Neural progenitor cell (in vitro differentiated cells): ENCODE data around the gene FAM120A.

Experiments
- CTCF ChIP-seq: fragments of 200-600 bp; sonication (generic); IDR thresholded peaks from 2 replicates; pipeline ENCODE4 v1.5.1; 2017; ENCODE audit warnings: antibody characterized with exemption, mild to moderate bottlenecking
- EZH2 ChIP-seq: fragments of 200-600 bp; sonication (generic); IDR thresholded peaks from 2 replicates; pipeline ENCODE4 v1.6.1; 2017; ENCODE audit warnings: antibody characterized with exemption, mild to moderate bottlenecking, moderate library complexity

GRCh38 chr9:93541005-93541404 is 89.5 kb downstream of the FAM120A start:
- TF ChIP-seq CTCF (no peak), EZH2 (no peak)
